ENCODE measurements around the gene RPUSD3.

DNA sequence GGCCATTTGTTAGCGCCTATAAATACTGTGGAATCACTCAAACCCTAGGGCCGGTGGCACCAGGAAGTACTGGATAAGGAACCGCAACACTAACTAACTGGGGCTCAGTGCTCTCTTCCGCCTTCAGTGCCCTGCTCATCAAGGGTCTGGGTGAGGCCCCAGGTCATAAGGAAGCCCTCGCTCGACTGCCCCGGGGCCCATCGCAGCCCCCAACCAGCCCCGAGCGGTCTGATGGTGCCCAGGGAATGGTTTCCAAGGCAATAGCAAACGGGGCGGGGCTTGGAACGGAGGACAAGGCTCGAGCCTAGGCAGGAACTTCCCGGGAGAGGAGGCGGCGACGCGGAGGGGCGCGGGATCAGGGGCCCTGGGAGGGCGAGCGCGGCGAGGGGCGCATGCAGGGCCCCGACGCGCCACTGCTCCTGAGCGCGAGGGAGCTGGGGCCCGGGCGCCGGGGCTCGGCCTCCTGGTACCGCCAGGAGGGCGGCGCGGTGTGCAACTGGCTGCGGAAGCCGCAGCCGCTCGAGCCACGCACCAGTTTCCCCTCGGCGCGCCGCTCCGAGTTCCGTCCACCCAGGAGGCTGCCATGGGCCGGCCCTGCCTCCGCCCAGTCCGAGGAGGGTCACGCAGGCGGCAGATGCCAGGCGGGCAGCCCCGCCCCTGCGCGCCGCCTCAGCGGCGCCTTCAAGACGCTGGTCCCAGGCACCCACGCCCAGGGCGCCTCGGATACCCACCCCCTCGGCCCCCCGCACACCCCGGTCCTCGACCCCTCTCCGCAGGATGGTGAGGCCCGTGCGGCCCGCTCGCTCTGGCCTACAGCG, 34.0 kb downstream of the RPUSD3 start, which contains the start of gene TTLL3:
- TF ChIP-seq, protein P1, sequence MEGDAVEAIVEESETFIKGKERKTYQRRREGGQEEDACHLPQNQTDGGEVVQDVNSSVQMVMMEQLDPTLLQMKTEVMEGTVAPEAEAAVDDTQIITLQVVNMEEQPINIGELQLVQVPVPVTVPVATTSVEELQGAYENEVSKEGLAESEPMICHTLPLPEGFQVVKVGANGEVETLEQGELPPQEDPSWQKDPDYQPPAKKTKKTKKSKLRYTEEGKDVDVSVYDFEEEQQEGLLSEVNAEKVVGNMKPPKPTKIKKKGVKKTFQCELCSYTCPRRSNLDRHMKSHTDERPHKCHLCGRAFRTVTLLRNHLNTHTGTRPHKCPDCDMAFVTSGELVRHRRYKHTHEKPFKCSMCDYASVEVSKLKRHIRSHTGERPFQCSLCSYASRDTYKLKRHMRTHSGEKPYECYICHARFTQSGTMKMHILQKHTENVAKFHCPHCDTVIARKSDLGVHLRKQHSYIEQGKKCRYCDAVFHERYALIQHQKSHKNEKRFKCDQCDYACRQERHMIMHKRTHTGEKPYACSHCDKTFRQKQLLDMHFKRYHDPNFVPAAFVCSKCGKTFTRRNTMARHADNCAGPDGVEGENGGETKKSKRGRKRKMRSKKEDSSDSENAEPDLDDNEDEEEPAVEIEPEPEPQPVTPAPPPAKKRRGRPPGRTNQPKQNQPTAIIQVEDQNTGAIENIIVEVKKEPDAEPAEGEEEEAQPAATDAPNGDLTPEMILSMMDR (conservative IDR thresholded peaks at IDR 0.05; ENCODE audit: low read depth, low read length) = no peak
- TF ChIP-seq NFE2L2 (IDR thresholded peaks at IDR 0.05; ENCODE audit: low read depth, low read length) (no peak), RFX5 (IDR thresholded peaks at IDR 0.05; ENCODE audit: low read depth, low read length) (no peak), SMC3 (IDR thresholded peaks at IDR 0.05; ENCODE audit: low read depth, low read length) (no peak), ELK1 (IDR thresholded peaks at IDR 0.05; ENCODE audit: borderline replicate concordance, low read depth, low read length) (no peak), FOS (IDR thresholded peaks at IDR 0.05; ENCODE audit: low read depth, low read length) (no peak)
